HEK293 (cell line): ENCODE results near the gene PDP2.

ENCODE experiments used
- CTCF ChIA-PET: fragments of 350-600 bp; formaldehyde crosslinking; extraction: SDS; loops from one replicate; lab custom pipeline; 2021; ENCODE audit warnings: antibody characterized with exemption; lab: Yijun Ruan, JAX
- POLR2A ChIA-PET: fragments of 300-600 bp; formaldehyde crosslinking; extraction: SDS; loops from one replicate; lab custom pipeline; 2020; ENCODE audit warnings: antibody characterized with exemption, inconsistent platforms; lab: Yijun Ruan, JAX
- H3K27ac ChIP-seq: fragments of 200-500 bp; sonication (Bioruptor generic); 2 replicates; pipeline ENCODE4 v1.5.1; 2014; ENCODE audit warnings: low read depth, low read length, control low read depth, inconsistent platforms; ENCODE audit errors: extremely low read depth
- H3K36me3 ChIP-seq, 2 experiments: fragments of 200-500 bp in 1 of 2; sonication (Bioruptor generic) in 1 of 2; 1 replicate in 1 of 2; 2 replicates in 1 of 2; pipeline ENCODE4 v1.5.1; 2014 to 2017; ENCODE audit warnings: inconsistent platforms in 2 of 2, low read length in 2 of 2; ENCODE audit not compliant: control insufficient read depth in 2 of 2, insufficient read depth in 1 of 2
- H3K4me1 ChIP-seq: fragments of 200-500 bp; sonication (Bioruptor generic); 2 replicates; pipeline ENCODE4 v1.5.1; 2014; ENCODE audit warnings: mild to moderate bottlenecking, low read length, inconsistent platforms; ENCODE audit not compliant: control insufficient read depth, insufficient read depth
- H3K4me3 ChIP-seq: 2 replicates; pipeline ENCODE4 v1.5.1; 2011; ENCODE audit warnings: low read depth, mild to moderate bottlenecking, control low read depth, low read length, moderate library complexity
- H3K9me3 ChIP-seq: fragments of 200-500 bp; sonication (Bioruptor generic); 2 replicates; pipeline ENCODE4 v1.5.1; 2014; ENCODE audit warnings: low read depth, low read length, inconsistent platforms; ENCODE audit not compliant: control insufficient read depth, insufficient read depth
- EGR2 ChIP-seq: fragments of 450-650 bp; formaldehyde crosslinking; IDR thresholded peaks from 2 replicates; pipeline ENCODE4 v1.5.1; 2016; ENCODE audit warnings: low read depth, missing biosample characterization, missing genetic modification characterization
- GLIS1 ChIP-seq: fragments of 450-650 bp; formaldehyde crosslinking; IDR thresholded peaks from 2 replicates; pipeline ENCODE4 v1.5.1; 2016; ENCODE audit warnings: missing biosample characterization, missing genetic modification characterization
- KLF1 ChIP-seq: fragments of 450-650 bp; formaldehyde crosslinking; IDR thresholded peaks from 2 replicates; pipeline ENCODE4 v1.5.1; 2016; ENCODE audit warnings: missing biosample characterization, missing genetic modification characterization
- ZBTB26 ChIP-seq: fragments of 450-650 bp; formaldehyde crosslinking; optimal IDR thresholded peaks from 2 replicates; pipeline ENCODE3; 2016; ENCODE audit warnings: missing biosample characterization, mild to moderate bottlenecking, missing genetic modification characterization
- ZFHX2 ChIP-seq: fragments of 450-650 bp; formaldehyde crosslinking; conservative IDR thresholded peaks from 2 replicates; pipeline ENCODE4 v1.5.1; 2016; ENCODE audit warnings: missing biosample characterization, missing genetic modification characterization
- ZIC2 ChIP-seq: fragments of 450-650 bp; formaldehyde crosslinking; IDR thresholded peaks from 2 replicates; pipeline ENCODE4 v1.5.1; 2016; ENCODE audit warnings: missing biosample characterization, missing genetic modification characterization
- ZNF174 ChIP-seq: fragments of 450-650 bp; formaldehyde crosslinking; IDR thresholded peaks from 2 replicates; pipeline ENCODE4 v1.5.0; 2017; ENCODE audit warnings: missing biosample characterization, mild to moderate bottlenecking, missing genetic modification characterization
- ZNF341 ChIP-seq: fragments of 450-650 bp; formaldehyde crosslinking; IDR thresholded peaks from 2 replicates; pipeline ENCODE4; 2016; ENCODE audit warnings: low read depth, missing biosample characterization, missing genetic modification characterization
- ZNF350 ChIP-seq: fragments of 450-650 bp; formaldehyde crosslinking; IDR thresholded peaks from 2 replicates; pipeline ENCODE4 v1.5.0; 2017; ENCODE audit warnings: missing biosample characterization, mild to moderate bottlenecking, missing genetic modification characterization
- ZNF404 ChIP-seq: fragments of 450-650 bp; formaldehyde crosslinking; IDR thresholded peaks from 2 replicates; pipeline ENCODE4 v1.5.1; 2017; ENCODE audit warnings: missing biosample characterization, missing genetic modification characterization
- ZNF670 ChIP-seq: fragments of 450-650 bp; formaldehyde crosslinking; IDR thresholded peaks from 2 replicates; pipeline ENCODE4 v1.5.1; 2016; ENCODE audit warnings: missing biosample characterization, missing genetic modification characterization, low read depth
- ZNF692 ChIP-seq: fragments of 450-650 bp; formaldehyde crosslinking; IDR thresholded peaks from 2 replicates; pipeline ENCODE4 v1.5.1; 2016; ENCODE audit warnings: missing biosample characterization, missing genetic modification characterization
- ZNF843 ChIP-seq: fragments of 450-650 bp; formaldehyde crosslinking; IDR thresholded peaks from 2 replicates; pipeline ENCODE4 v1.5.1; 2016; ENCODE audit warnings: missing biosample characterization, missing genetic modification characterization

Gene PDP2

GRCh38 chr16:66903544-66904427, 23.5 kb downstream of the PDP2 start:
- H3K4me1 ChIP-seq = peaks cover 17% of the 10 kb centered on the region
- H3K36me3 ChIP-seq = no peaks in the 10 kb centered on the region
- ChIA-PET CTCF (interaction anchor here (0.9 to 17.9 kb wide), 5 partner anchors 9 to 198 kb away, joined by 3 to 268 read pairs (median 4); partner anchors contain the start of genes CDH16 and RRAD), POLR2A (interaction anchor here (0.7 kb wide), 1 partner anchor 8 kb away, joined by 3 read pairs; no protein-coding TSS in a partner anchor)
- no peak overlapping the region for H3K27ac ChIP-seq
- H3K9me3 ChIP-seq = no peaks in the 10 kb centered on the region
- H3K4me3 ChIP-seq = no peak overlapping the region
- TF ChIP-seq GLIS1 (tag by site-specific recombination) (peak; percentile 44; the same call in 1 of the 2 replicates), ZBTB26 (tag by site-specific recombination) (no peak), EGR2 (peak; percentile 49), ZNF341 (no peak), ZNF350 (tag by site-specific recombination) (no peak), ZFHX2 (tag by site-specific recombination) (0 out of 2 replicates have a peak, but pooled peaks have one; percentile 33), KLF1 (tag by site-specific recombination) (peak; percentile 77)

- CTCF ChIA-PET = interaction anchor here (1.2 to 17.9 kb wide), 5 partner anchors 9 to 197 kb away, joined by 4 to 268 read pairs (median 10); partner anchors contain the start of genes CDH16, CES3 and RRAD
- TF ChIP-seq ZNF174 (tag by site-specific recombination) (no peak), ZIC2 (tag by site-specific recombination) (peak; percentile 42)
- POLR2A ChIA-PET = interaction anchor here (0.7 kb wide), 1 partner anchor 8 kb away, joined by 3 read pairs; no protein-coding TSS in a partner anchor
- H3K36me3 ChIP-seq = no peaks in the 10 kb centered on the region
- peaks cover 17% of the 10 kb centered on the region for H3K4me1 ChIP-seq
- H3K4me3 ChIP-seq = no peak overlapping the region
- H3K27ac ChIP-seq = no peak overlapping the region; the same call in 1 of the 2 replicates
- H3K9me3 ChIP-seq = no peaks in the 10 kb centered on the region
These were observed 24.1 kb downstream of the PDP2 start for GRCh38 chr16:66904428-66904845.

GRCh38 chr16:66904846-66905632, 24.7 kb downstream of the PDP2 start:
- ChIA-PET CTCF (interaction anchor here (0.5 to 17.9 kb wide), 8 partner anchors 10 to 255 kb away, joined by 3 to 268 read pairs (median 4); partner anchors contain the start of genes CDH16, CES3, FBXL8 and RRAD), POLR2A (interaction anchor here (0.7 to 1.9 kb wide), 5 partner anchors 9 to 24 kb away, joined by 3 to 6 read pairs (median 5); partner anchors contain the start of gene CDH16)
- H3K4me3 ChIP-seq = no peak overlapping the region
- TF ChIP-seq ZNF843 (tag by site-specific recombination) (no peak), ZFHX2 (tag by site-specific recombination) (peak; percentile 28; the same call in 1 of the 2 replicates), ZNF692 (0 out of 2 replicates have a peak, but pooled peaks have one; percentile 52), ZNF404 (tag by site-specific recombination) (no peak), ZNF670 (tag by site-specific recombination) (no peak)
- H3K9me3 ChIP-seq = no peaks in the 10 kb centered on the region
- peak overlapping the region; percentile 69 for H3K27ac ChIP-seq
- H3K4me1 ChIP-seq = peaks cover 13% of the 10 kb centered on the region
- no peaks in the 10 kb centered on the region for H3K36me3 ChIP-seq
